ENCODE measurements around the gene NMNAT3. TPM values are rescaled to one million over a fixed set of nuclear protein-coding genes. Genes with fewer than 3 reads are reported as not detected.

NMNAT3 gene
- polyA plus RNA-seq, 2 of the 4 experiments (the other 2 are of a cell fraction) = 1.2 to 2.9 TPM

DNA sequence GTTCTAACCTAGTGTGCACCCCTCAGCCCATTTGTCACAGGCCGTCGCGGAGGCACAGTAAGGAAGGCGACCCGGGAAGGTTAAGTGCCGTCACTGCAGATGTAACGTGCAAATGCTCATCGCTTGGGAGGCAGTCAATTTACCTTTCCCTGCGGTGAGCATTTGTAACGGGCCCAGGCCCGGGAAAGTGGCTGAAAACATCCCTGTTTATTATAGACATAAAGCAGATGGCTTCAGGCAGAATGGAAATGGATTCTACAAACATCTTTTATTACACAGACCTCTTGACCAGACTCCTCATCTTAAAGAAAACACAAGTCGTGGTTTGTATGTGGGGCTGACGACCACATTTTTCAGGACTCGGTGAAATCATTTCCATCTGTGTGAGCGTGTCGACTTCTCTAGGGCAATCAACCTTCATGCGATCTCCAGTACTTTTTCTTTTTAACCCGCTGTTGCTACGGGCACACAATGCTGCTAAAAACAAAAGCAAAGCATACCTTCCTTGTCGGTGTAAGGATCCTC, 43.6 kb downstream of the NMNAT3 start:
- H3K4me2 ChIP-seq = no peak overlapping the region
- CTCF ChIA-PET = no interaction called here
- TF ChIP-seq MAFK (IDR thresholded peaks at IDR 0.05; ENCODE audit: partially characterized antibody) (no peak), FOXS1 (CRISPR knock-in tag; IDR thresholded peaks at IDR 0.05) (no peak), FOSL2 (IDR thresholded peaks at IDR 0.05) (no peak), FOSL2 (CRISPR knock-in tag; IDR thresholded peaks at IDR 0.05) (no peak), TFCP2L1 (CRISPR knock-in tag; IDR thresholded peaks at IDR 0.05) (no peak), JUNB (IDR thresholded peaks at IDR 0.05) (no peak), PHF8 (IDR thresholded peaks at IDR 0.05; ENCODE audit: borderline replicate concordance, low read depth) (no peak), CBX8 (IDR thresholded peaks at IDR 0.05) (no peak)
- H3K4me3 ChIP-seq = no peak overlapping the region
- no peak for ATAC-seq
- no peaks in the 10 kb centered on the region for H3K4me1 ChIP-seq
- no peak for DNase-seq (ENCODE audit: low read depth in 1 of 2, low spot score in 1 of 2)
- H3K27ac ChIP-seq = no peak overlapping the region
- WGBS (ENCODE audit: missing lambda C conversion rate) = 86% methylated on average over 20 of the region's 20 CpGs
- no peak for FAIRE-seq
- POLR2A ChIA-PET = no interaction called here
- H3K9me3 ChIP-seq = no peaks in the 10 kb centered on the region

DNA sequence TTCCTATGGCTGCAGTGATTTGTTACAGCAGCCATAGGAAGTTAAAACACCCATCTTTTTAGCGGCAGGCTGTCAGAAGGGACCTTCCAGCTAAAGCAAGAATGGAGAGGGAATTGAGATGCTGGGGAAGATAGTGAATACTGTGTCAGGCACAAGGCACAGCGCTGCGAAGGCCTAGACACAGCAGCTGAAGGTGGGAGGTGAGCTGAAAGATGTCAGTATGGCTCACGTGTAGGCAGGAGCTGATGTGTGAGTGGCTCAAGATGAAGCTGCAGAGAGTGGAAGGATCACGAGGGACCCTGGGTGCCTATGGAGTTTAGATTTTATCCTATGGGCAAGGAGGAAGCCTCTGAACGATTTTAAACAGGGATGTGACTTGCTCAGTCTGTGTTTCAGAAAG, 44.3 kb downstream of the NMNAT3 start:
- no peak overlapping the region for H3K27ac ChIP-seq
- ATAC-seq = no peak
- POLR2A ChIA-PET = no interaction called here
- H3K4me3 ChIP-seq = no peak overlapping the region
- H3K4me2 ChIP-seq = no peak overlapping the region
- no peaks in the 10 kb centered on the region for H3K9me3 ChIP-seq
- TF ChIP-seq GATA3 (IDR thresholded peaks at IDR 0.05; ENCODE audit: borderline replicate concordance) (no peak), HOXA7 (CRISPR knock-in tag; IDR thresholded peaks at IDR 0.05) (no peak), NFE2L2 (conservative IDR thresholded peaks at IDR 0.05; ENCODE audit: low read length) (no peak), ZSCAN20 (CRISPR knock-in tag; IDR thresholded peaks at IDR 0.05) (no peak), FOSB (CRISPR knock-in tag; IDR thresholded peaks at IDR 0.05) (no peak), EP300 (IDR thresholded peaks at IDR 0.05) (no peak), MAFK (IDR thresholded peaks at IDR 0.05; ENCODE audit: partially characterized antibody) (no peak), ZC3H11A (IDR thresholded peaks at IDR 0.05) (no peak), ZNF302 (CRISPR knock-in tag; IDR thresholded peaks at IDR 0.05) (no peak)
- TF ChIP-seq, protein P1, sequence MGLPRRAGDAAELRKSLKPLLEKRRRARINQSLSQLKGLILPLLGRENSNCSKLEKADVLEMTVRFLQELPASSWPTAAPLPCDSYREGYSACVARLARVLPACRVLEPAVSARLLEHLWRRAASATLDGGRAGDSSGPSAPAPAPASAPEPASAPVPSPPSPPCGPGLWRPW (IDR thresholded peaks at IDR 0.05) = no peak
- CTCF ChIA-PET = interaction anchor here (0.6 kb wide), 1 partner anchor 868 kb away, joined by 3 read pairs; no protein-coding TSS in a partner anchor
- FAIRE-seq = no peak
- no peaks in the 10 kb centered on the region for H3K4me1 ChIP-seq
- 66% methylated on average over 6 of the region's 6 CpGs for WGBS (ENCODE audit: missing lambda C conversion rate)
- no peak for DNase-seq (ENCODE audit: low read depth in 1 of 2, low spot score in 1 of 2)

DNA sequence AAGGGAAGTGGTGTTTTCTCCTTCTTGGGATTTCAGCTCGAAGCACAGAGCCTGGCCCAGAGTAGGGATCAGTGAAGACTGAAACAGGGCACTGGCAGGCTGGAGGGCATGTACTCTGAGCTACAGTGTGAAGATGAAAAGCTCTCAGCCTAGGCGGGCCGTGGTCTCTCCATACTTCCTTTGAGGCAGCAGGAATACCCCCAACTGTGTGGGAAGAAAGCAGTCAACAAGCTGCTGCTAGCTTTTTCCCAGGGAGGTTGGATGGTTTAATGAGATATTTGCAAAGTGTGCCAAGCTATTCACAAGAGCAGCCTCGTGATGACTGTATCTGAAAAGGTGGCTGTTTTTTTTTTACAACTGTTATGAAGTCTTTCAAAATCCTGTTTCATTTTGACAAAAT, 47.2 kb downstream of the NMNAT3 start:
- no peaks in the 10 kb centered on the region for H3K4me1 ChIP-seq
- DNase-seq (ENCODE audit: low read depth in 1 of 2, low spot score in 1 of 2) (no peak), ATAC-seq (no peak), FAIRE-seq (no peak)
- no peak overlapping the region for H3K4me2 ChIP-seq
- H3K4me3 ChIP-seq = no peak overlapping the region
- no peaks in the 10 kb centered on the region for H3K9me3 ChIP-seq
- TF ChIP-seq KDM1A (IDR thresholded peaks at IDR 0.05; ENCODE audit: low read depth) = no peak
- TF ChIP-seq POLR2AphosphoS2 (conservative IDR thresholded peaks at IDR 0.05; ENCODE audit: low read length) = no peak
- TF ChIP-seq, protein P1 (IDR thresholded peaks at IDR 0.05) = no peak
- no peak for TF ChIP-seq CHD4 (IDR thresholded peaks at IDR 0.05; ENCODE audit: borderline replicate concordance)
- TF ChIP-seq EHF (CRISPR knock-in tag; IDR thresholded peaks at IDR 0.05) = no peak
- no peak for TF ChIP-seq GATA3 (IDR thresholded peaks at IDR 0.05; ENCODE audit: borderline replicate concordance)
- TF ChIP-seq FOSL2 (IDR thresholded peaks at IDR 0.05) = no peak
- no peak for TF ChIP-seq FOSL2 (CRISPR knock-in tag; IDR thresholded peaks at IDR 0.05)
- ChIA-PET POLR2A (no interaction called here), CTCF (interaction anchor here (0.6 kb wide), 1 partner anchor 179 kb away, joined by 3 read pairs; no protein-coding TSS in a partner anchor)
- WGBS (ENCODE audit: missing lambda C conversion rate) = 30% methylated on average over 3 of the region's 4 CpGs
- H3K27ac ChIP-seq = no peak overlapping the region

DNA sequence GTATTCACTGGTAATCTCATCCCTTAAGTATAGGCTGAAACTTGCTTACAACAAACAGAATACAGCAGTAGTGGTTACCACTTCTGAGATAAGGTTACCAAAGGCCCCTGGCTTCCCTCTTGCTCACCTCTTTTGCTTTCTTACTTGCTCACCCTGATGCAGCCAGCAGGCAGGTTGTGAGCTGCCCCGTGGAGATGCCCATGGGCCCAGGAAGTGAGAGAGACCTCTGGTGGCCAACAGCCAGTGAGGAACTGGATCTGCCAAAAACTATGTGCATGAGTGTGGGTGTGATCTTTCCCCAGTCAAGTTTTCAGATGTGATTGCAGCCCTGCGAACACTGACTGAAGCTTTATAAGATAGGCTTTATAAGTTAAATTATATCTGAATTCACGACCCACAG, 48.7 kb downstream of the NMNAT3 start:
- DNase-seq (ENCODE audit: low read depth in 1 of 2, low spot score in 1 of 2) (peak; percentile 28), FAIRE-seq (no peak), ATAC-seq (peak; percentile 80 to 82)
- no peaks in the 10 kb centered on the region for H3K9me3 ChIP-seq
- no peak overlapping the region for H3K4me2 ChIP-seq
- 21% methylated on average over 3 of the region's 3 CpGs for WGBS (ENCODE audit: missing lambda C conversion rate)
- no peak overlapping the region for H3K4me3 ChIP-seq
- ChIA-PET CTCF (interaction anchor here (0.7 kb wide), 1 partner anchor 161 kb away, joined by 3 read pairs; no protein-coding TSS in a partner anchor), POLR2A (no interaction called here)
- H3K4me1 ChIP-seq = no peaks in the 10 kb centered on the region
- no peak overlapping the region for H3K27ac ChIP-seq
- TF ChIP-seq HOXB5 (CRISPR knock-in tag; IDR thresholded peaks at IDR 0.05) = no peak
- TF ChIP-seq RAD21 (conservative IDR thresholded peaks at IDR 0.05 in 1 of 2, IDR thresholded peaks at IDR 0.05 in 1 of 2) = peak in 1 of 2 experiments; percentile 30; a peak in 1 of 5 replicates
- TF ChIP-seq SMC3 (IDR thresholded peaks at IDR 0.05) = 0 out of 3 replicates have a peak, but pooled peaks have one; percentile 15
- TF ChIP-seq, protein P2, sequence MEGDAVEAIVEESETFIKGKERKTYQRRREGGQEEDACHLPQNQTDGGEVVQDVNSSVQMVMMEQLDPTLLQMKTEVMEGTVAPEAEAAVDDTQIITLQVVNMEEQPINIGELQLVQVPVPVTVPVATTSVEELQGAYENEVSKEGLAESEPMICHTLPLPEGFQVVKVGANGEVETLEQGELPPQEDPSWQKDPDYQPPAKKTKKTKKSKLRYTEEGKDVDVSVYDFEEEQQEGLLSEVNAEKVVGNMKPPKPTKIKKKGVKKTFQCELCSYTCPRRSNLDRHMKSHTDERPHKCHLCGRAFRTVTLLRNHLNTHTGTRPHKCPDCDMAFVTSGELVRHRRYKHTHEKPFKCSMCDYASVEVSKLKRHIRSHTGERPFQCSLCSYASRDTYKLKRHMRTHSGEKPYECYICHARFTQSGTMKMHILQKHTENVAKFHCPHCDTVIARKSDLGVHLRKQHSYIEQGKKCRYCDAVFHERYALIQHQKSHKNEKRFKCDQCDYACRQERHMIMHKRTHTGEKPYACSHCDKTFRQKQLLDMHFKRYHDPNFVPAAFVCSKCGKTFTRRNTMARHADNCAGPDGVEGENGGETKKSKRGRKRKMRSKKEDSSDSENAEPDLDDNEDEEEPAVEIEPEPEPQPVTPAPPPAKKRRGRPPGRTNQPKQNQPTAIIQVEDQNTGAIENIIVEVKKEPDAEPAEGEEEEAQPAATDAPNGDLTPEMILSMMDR (IDR thresholded peaks at IDR 0.05) = peak; percentile 27; the same call in 2 of the 3 replicates

All from A549 (cell line).